Measurements from ENCODE around the gene CPED1.
"Not testable (repeated sequence)": the region's sequence is repeated elsewhere in the genome, so short reads cannot be mapped to it uniquely, and the experiment has no call there.

CPED1 gene

DNA sequence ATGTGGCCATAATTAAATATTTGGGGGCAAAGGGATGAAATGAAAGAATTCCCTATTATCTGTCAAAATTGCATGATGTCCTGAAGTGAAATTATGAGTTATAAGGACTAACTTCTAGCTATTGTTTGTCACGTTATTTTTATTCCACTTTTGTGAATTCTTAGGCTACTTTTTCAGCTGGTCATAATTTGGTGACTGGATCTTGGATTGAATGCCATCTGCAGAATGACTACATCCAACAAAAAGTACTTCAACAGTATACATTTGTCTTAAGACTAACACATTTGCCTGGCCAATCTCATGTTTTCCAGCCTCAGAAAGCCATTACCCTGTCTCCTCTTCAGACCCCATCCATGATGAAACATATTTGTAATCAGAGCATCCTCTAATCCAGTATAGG is 292.1 kb downstream of the CPED1 start:
- Histone ChIP-seq H3K4me3 (no peak overlapping the region), H3K36me3 (ENCODE audit: insufficient read depth, low read length) (no peaks in the 10 kb centered on the region), H3K27ac (no peak overlapping the region), H3K9ac (ENCODE audit: insufficient read length) (no peak overlapping the region), H3K9me3 (ENCODE audit: low read depth, low read length) (no peaks in the 10 kb centered on the region)
- no peak for DNase-seq (ENCODE audit: low read depth, low spot score)
- no peak for TF ChIP-seq FOXP2 (optimal IDR thresholded peaks at IDR 0.05; ENCODE audit: control extremely low read depth, extremely low read length, insufficient read depth)
- TF ChIP-seq POLR2AphosphoS5 (IDR thresholded peaks at IDR 0.05; ENCODE audit: borderline replicate concordance, low read depth, low read length) = no peak
- no peak for TF ChIP-seq EZH2 (IDR thresholded peaks at IDR 0.05)

DNA sequence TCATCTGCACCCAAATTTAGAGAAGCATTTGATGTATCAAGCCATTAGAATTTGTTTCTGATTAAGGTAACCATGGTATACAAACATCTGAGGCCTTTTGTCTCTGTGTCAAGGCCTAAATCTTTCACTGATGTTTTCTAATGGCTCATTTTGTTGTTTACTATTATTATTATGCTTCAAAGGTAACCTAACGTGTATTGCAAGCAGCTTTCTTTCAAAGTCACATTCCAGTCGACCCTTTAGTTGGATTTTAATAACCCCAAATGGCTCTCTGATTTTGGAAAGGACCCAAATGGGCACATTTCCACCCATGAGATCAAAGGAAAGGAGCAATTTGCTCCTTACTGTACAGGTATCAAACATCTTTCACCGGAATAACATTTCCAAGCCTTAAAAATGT is 293.6 kb downstream of the CPED1 start:
- no peak overlapping the region for H3K4me3 ChIP-seq
- H3K27ac ChIP-seq = no peak overlapping the region
- TF ChIP-seq EZH2 (IDR thresholded peaks at IDR 0.05) (no peak), POLR2AphosphoS5 (IDR thresholded peaks at IDR 0.05; ENCODE audit: borderline replicate concordance, low read depth, low read length) (no peak), FOXP2 (optimal IDR thresholded peaks at IDR 0.05; ENCODE audit: control extremely low read depth, extremely low read length, insufficient read depth) (no peak)
- no peaks in the 10 kb centered on the region for H3K36me3 ChIP-seq (ENCODE audit: insufficient read depth, low read length)
- H3K9me3 ChIP-seq (ENCODE audit: low read depth, low read length) = no peaks in the 10 kb centered on the region
- H3K9ac ChIP-seq (ENCODE audit: insufficient read length) = no peak overlapping the region
- DNase-seq (ENCODE audit: low read depth, low spot score) = no peak

DNA sequence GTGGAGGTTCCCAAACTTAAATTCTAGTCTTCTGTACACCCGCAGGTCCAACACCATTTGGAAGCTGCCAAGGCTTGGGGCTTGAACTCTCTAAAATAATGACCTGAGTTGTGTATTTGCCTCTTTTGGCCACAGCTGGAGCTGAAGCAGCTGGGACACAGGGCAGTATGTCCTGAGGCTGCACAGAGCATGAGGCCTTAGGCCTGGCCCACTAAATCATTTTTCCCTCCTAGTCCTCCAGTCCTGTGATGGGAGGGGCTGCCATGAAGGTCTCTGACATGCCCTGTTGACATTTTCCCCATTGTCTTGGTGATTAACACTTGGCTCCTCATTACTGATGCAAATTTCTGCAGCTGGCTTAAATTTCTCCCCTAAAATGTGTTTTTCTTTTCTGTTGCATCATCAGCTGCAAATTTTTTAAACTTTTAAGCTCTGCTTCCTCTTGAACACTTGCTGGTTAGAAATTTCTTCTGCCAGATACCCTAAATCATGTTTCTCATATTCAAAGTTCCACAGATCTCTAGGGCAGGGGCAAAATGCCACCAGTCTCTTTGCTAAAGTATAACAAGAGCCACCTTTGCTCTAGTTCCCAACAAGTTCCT is 296.7 kb downstream of the CPED1 start:
- Histone ChIP-seq H3K27ac (no peak overlapping the region), H3K9me3 (ENCODE audit: low read depth, low read length) (no peaks in the 10 kb centered on the region), H3K36me3 (ENCODE audit: insufficient read depth, low read length) (no peaks in the 10 kb centered on the region), H3K9ac (ENCODE audit: insufficient read length) (no peak overlapping the region), H3K4me3 (no peak overlapping the region)
- no peak for DNase-seq (ENCODE audit: low read depth, low spot score)
- TF ChIP-seq POLR2AphosphoS5 (IDR thresholded peaks at IDR 0.05; ENCODE audit: borderline replicate concordance, low read depth, low read length) = no peak
- TF ChIP-seq FOXP2 (optimal IDR thresholded peaks at IDR 0.05; ENCODE audit: control extremely low read depth, extremely low read length, insufficient read depth) = no peak
- no peak for TF ChIP-seq EZH2 (IDR thresholded peaks at IDR 0.05)

DNA sequence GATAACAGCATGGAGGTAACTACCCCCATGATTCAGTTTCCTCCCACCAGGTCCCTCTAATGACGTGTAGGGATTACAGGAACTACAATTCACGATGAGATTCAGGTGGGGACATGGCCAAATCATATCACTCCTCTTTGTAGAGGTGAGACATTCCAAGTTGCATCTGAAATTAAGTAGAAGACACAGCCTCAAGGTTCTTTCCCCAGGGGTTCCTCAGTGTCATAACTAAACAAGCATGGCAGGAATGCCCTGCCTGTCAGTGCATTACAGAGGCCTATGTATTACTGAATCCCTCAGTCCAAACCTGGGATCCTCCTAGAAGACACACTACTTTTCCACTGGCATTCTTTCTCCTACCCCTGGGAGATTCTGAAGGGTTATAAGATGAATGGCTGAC is 297.7 kb downstream of the CPED1 start:
- no peak overlapping the region for H3K4me3 ChIP-seq
- no peak overlapping the region for H3K27ac ChIP-seq
- TF ChIP-seq POLR2AphosphoS5 (IDR thresholded peaks at IDR 0.05; ENCODE audit: borderline replicate concordance, low read depth, low read length) (no peak), EZH2 (IDR thresholded peaks at IDR 0.05) (no peak), FOXP2 (optimal IDR thresholded peaks at IDR 0.05; ENCODE audit: control extremely low read depth, extremely low read length, insufficient read depth) (no peak)
- no peaks in the 10 kb centered on the region for H3K36me3 ChIP-seq (ENCODE audit: insufficient read depth, low read length)
- H3K9ac ChIP-seq (ENCODE audit: insufficient read length) = no peak overlapping the region
- no peak for DNase-seq (ENCODE audit: low read depth, low spot score)
- H3K9me3 ChIP-seq (ENCODE audit: low read depth, low read length) = no peaks in the 10 kb centered on the region

DNA sequence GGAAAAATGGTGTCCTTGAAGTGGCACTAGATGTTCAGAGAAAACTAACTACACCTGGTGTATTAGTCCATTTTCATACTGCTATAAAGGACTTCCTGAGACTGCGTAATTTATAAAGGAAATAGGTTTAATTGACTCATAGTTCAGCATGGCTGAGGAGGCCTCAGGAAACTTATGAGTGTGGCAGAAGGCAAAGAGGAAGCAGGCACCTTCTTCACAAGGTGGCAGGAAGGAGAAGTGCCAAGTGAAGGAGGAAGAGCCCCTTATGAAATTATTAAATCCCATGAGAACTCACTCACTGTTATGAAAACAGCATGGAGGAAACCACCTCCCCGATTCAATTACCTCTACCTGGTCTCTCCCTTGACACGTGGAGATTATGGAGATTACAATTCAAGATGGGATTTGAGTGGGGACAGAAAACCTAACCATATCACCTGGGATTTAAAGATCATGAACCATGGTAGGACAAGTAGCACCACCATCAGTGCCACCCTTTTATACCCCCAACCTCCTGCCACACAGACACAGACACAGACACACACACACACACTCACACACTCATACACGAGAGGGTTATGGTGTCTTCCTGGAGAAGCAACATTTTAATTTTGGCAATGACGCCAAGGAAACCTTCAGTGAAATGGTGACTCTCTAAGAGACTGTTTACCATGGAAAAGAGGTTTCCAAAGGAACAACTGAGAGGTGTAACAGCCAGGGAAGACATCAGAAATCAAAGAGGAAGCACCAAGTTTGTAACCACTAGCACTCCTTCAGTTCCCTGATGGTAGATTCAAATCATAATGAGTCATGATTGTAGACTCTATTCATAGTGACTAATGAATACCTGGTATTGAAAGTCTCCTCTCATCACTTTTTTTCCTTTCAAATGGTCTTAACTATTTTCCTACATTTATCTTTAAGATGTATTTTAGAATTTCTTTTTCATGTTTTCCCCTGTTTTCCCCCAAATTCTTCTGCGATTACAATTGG is 298.5 kb downstream of the CPED1 start:
- Histone ChIP-seq H3K4me3 (no peak overlapping the region), H3K9ac (ENCODE audit: insufficient read length) (no peak overlapping the region), H3K36me3 (ENCODE audit: insufficient read depth, low read length) (no peaks in the 10 kb centered on the region), H3K27ac (no peak overlapping the region), H3K9me3 (ENCODE audit: low read depth, low read length) (no peaks in the 10 kb centered on the region)
- TF ChIP-seq POLR2AphosphoS5 (IDR thresholded peaks at IDR 0.05; ENCODE audit: borderline replicate concordance, low read depth, low read length) (no peak), EZH2 (IDR thresholded peaks at IDR 0.05) (no peak)
- no peak for DNase-seq (ENCODE audit: low read depth, low spot score)

DNA sequence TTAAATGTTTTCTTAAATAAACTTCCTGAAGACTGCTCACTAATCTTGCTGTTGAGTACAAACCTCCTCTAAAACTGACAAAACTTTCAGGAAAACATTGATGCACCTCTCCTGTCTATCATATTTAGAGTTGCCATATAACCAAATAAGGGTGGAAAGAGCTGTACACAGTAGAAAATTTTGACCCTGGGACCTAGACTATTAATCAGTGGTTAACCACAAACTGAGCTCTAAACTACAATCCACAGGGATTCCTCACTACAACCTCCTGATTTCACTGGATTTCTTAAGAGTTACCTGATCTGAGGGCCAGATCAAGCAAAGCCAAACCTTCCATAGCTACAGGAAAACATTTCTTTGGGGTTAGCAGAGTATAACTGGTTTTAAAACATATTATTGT is 300.4 kb downstream of the CPED1 start:
- Histone ChIP-seq H3K9ac (ENCODE audit: insufficient read length) (no peak overlapping the region), H3K36me3 (ENCODE audit: insufficient read depth, low read length) (no peaks in the 10 kb centered on the region), H3K4me3 (no peak overlapping the region), H3K9me3 (ENCODE audit: low read depth, low read length) (no peaks in the 10 kb centered on the region), H3K27ac (no peak overlapping the region)
- TF ChIP-seq EZH2 (IDR thresholded peaks at IDR 0.05) (no peak), POLR2AphosphoS5 (IDR thresholded peaks at IDR 0.05; ENCODE audit: borderline replicate concordance, low read depth, low read length) (no peak), FOXP2 (optimal IDR thresholded peaks at IDR 0.05; ENCODE audit: control extremely low read depth, extremely low read length, insufficient read depth) (no peak)
- no peak for DNase-seq (ENCODE audit: low read depth, low spot score)

DNA sequence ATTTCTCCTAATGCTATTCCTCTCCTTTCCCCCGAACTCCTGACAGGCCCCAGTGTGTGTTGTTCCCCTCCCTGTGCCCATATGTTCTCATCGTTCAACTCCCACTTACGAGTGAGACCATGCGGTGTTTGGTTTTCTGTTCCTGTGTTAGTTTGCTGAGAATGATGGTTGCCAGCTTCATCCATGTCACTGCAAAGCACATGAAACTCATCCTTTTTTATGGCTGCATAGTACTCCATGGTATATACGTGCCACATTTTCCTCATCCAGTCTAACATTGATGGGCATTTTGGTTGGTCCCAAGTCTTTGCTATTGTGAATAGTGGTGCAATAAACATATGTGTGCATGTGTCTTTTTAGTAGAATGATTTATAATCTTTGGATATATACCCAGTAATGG is 301.4 kb downstream of the CPED1 start:
- not testable (repeated sequence) for H3K36me3 ChIP-seq (ENCODE audit: insufficient read depth, low read length); H3K9ac ChIP-seq (ENCODE audit: insufficient read length); H3K9me3 ChIP-seq (ENCODE audit: low read depth, low read length); H3K4me3 ChIP-seq; DNase-seq (ENCODE audit: low read depth, low spot score); H3K27ac ChIP-seq

DNA sequence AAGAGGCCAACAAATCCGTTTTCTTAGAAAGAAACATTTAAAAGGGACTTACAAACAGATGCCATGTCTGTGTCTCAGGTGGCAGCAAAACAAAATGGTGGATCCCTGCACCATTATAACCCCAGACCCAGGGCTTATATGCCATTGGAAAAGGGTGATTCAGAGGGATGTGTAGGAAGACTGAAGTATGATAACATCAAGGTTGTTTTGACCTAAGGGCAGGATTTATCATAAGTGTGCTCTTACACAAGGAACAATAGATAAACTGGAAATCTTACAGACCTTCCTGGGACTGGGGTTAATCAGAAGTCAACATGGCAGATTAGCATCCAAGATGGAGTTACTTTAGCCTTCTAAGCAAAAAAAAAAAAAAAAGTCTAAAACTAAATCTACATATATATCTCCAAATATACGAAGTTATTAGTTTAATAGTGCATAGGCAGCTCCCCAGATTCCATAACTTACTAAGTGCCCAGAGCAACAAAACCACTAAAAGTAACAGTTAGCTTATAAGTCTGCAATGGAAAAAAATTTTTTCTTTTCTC is 306.0 kb downstream of the CPED1 start:
- Histone ChIP-seq H3K9ac (ENCODE audit: insufficient read length) (no peak overlapping the region), H3K4me3 (no peak overlapping the region), H3K9me3 (ENCODE audit: low read depth, low read length) (no peaks in the 10 kb centered on the region), H3K27ac (no peak overlapping the region), H3K36me3 (ENCODE audit: insufficient read depth, low read length) (no peaks in the 10 kb centered on the region)
- no peak for TF ChIP-seq POLR2AphosphoS5 (IDR thresholded peaks at IDR 0.05; ENCODE audit: borderline replicate concordance, low read depth, low read length)
- TF ChIP-seq FOXP2 (optimal IDR thresholded peaks at IDR 0.05; ENCODE audit: control extremely low read depth, extremely low read length, insufficient read depth) = no peak
- no peak for TF ChIP-seq EZH2 (IDR thresholded peaks at IDR 0.05)
- no peak for DNase-seq (ENCODE audit: low read depth, low spot score)
